Ovary (tissue), 3 donors: ENCODE data around the gene SOX18.

Source experiments
- CTCF ChIP-seq, 3 donors: fragments of 450-650 bp in 2 of 3; fragments of 200-600 bp in 1 of 3; IDR thresholded peaks; one replicate each; pipeline versions ENCODE4 v1.5.1 to v1.8.0; 2016 to 2022; ENCODE audit warnings: antibody characterized with exemption in 3 of 3, mild to moderate bottlenecking in 1 of 3
- EP300 ChIP-seq: sonication (generic); formaldehyde crosslinking; IDR thresholded peaks from one replicate; pipeline ENCODE4 v1.6.1; 2017; ENCODE audit warnings: antibody characterized with exemption
- POLR2A ChIP-seq: fragments of 450-650 bp; IDR thresholded peaks from one replicate; pipeline ENCODE4 v1.6.1; 2017; ENCODE audit warnings: antibody characterized with exemption, mild to moderate bottlenecking, moderate library complexity
- donor health status: DM: no; HTN: no; CAD: no.

DNA sequence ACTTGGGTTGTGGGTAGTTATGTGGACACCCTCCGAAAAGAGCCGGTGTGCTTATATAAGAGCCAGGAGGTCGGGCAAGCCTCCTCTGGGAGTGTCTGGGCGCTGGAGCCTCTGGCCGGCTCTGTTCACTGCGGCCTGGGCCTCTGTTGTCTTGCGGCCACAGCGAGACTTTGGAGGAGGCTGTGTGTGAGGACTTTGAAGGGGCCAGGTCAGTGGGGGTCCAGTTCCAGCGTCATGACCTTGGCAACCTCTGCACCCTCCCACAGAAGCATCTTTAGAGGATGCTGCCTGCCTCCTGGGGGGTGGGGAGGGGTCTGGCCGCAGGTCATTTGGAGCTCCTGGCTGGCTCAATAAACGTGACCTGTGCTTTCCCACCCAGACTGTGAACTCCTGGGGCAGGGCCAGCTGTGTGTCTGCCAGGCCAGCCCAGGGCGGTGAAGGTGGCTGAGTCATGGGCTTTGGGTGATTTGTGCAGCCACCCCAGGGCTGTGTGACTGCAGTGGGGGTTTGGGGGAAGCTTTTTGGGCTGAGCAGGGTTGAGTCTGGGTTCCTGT lies 14.8 kb upstream of the SOX18 start:
- no peak for TF ChIP-seq CTCF (IDR thresholded peaks at IDR 0.05)
- no peak for TF ChIP-seq POLR2A
- no peak for TF ChIP-seq EP300
